GM21390 (cell line): ENCODE measurements around the gene OBSCN.

Source experiments
- ATAC-seq: cut with Tn5 transposase; IDR thresholded peaks from one replicate; pipeline ENCODE4 v1.9.1; 2021; ENCODE audit not compliant: unreplicated experiment

Gene OBSCN

GRCh38 chr1:228350831-228351781, 143.3 kb downstream of the OBSCN start:
- ATAC-seq, result no peak

DNA sequence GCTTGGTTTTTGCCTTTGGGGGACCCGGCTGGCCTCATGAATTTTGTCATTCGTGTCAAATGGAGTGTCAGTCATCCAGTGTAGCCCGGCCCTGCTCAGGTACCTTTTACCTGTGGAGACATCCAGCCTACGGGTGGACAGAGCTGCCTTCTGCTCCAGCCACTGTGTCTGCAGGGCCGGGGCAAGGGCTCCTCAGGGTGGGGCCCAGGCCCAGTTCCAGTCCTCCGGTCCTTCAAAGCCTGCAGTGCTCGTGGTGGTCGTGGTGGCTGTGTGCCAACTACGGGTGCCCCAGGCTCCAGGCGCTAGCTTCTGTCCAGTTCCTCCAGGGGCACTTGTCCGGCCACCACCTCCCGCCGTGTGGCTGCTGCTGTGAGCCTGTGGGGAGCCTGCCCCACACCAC, 144.0 kb downstream of the OBSCN start:
- ATAC-seq, result no peak

DNA sequence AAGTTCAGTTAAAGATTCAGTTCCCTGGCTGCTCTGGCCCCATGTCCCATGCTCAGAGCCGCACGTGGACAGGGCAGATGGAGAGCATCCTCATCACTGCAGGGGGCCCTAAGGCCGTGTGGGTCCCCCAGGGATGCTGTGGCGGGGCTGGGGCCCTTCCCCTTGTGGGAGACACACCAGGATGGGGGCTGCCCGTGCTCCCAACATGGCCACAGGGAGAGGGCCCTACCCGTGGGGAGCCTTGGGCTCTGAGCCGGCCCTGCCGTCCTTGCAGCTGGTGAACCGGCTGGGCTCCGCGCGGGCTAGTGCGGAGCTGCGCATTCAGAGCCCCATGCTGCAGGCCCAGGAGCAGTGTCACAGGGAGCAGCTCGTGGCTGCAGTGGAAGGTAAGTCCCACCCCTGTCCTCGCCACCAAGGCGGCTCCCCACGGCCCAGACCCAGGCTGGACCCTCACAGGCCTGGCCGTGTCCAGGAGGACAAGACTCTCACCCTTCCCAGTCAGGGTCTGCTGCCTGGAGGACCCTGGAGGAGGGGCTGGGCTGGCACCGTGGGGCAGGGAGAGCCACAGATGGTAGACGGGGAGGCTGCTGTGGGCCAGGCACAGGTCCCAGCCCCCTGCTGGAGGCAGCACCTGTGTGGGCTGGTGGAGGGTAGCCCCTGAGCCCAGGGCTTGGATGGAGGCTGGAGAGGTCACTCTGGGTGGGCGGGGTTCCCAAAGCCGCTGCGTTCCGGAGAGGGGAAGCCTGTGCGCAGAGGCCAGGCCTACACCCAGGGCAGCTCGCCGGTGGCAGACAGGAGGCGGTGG, 145.0 kb downstream of the OBSCN start:
- ATAC-seq, result no peak

DNA sequence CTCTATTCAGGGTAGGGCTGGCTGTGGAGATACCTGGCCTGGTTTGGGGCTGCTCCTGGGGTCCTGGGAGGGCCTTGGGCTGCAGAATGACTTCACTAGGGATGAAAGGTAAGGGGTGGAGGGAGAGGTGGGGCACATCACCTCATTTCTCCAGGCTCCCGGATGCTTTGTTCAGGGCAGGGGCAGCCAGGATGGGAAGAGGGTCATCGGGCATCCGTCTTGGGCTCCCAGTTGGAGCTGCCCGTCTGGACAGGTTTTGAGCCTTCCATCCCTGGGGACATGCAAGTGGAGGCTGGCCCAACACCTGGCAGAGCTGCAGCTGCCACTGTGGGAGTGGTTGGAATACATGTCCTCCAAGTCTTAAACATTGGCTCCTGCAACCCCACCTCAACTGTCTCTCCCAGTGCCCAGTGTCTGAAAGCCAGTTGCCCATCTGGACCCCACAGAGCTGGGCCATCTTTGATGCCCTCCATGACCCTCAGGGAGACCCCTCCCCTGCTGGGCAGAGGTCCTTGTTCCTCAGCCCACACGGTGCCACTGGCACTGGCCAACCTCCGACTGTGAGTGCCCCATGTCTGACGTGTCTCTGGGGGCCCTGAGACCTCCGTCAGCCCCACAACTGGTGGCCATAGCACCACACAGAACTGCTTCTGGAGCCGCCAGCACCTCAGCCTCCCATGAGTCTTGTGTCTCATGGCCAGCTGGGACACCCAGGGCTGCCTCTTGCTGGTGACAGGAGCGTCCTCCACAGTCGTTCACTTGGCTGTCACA, 145.9 kb downstream of the OBSCN start:
- no peak for ATAC-seq

- ATAC-seq, result no peak
Observed at GRCh38 chr1:228354390-228355320, 146.8 kb downstream of the OBSCN start.

DNA sequence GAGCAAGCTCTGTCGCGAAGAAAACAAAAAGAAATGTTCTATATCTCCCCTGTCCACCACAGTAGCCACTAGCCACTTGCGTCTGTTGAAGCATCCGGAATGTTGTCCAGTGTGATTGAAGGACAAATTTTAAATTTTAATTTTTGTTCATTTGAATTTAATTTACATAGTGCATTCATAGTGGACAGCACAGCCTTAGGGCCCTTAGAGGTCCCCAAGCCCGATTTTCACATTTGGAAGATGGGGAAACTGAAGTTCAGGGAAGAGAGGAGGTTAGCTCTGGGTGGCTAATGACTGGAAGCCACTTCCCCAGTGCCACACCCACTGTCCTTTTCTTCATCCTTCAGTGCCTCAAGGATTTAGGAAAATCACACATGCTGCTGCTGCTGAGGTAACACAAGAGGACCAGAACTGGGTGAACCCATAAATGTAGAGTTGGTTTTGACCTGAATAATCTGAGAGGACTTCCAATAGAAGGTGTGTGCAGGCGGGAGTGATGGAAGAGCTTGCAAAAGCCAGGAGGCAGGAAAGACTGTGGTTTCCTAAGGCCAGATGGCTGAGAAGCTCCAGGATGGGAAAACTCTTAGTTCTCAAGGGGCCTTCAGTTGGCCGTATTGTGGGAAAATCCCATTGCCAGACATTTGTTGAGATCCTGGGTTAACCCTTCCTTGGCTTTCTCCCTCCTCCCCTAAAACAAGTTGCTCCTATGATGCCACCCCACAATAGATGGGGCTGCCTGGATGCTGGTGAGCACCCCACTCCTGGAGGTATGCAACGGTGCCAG, 149.2 kb downstream of the OBSCN start:
- no peak for ATAC-seq

DNA sequence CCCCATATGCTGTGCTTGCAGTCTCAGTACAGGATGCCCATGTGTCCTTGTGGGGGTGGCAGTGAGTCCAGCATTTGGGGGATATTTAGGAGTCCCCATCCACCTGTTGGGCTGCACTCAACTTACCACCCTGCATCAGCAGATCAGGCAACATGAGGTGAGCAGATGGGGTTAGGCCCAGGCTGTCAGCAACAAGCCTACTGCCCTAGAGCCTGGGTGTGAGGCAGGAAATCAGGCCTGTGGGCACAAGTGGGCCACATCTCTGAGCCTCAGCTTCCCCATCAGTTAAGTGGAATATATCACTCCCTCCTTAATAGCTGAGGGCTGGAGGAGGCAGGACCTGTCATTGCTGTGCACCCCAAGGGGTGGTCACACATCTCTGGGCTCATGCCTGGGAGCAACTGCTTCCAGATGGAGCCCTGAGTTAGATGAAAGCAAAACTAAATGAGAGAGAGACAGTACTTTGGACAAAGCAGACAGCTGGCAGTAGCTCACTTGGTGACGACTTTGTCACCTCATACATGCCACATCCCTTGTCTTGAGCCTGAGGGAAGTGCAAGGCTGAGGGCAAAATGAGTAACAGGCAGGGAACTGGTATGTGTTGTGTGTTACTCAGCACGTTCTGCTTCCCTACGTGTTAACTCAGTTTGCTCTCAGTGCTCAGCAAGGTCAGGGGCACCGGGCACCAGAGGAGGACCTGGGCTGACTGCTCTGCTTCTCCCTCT, 150.4 kb downstream of the OBSCN start:
- no peak for ATAC-seq

DNA sequence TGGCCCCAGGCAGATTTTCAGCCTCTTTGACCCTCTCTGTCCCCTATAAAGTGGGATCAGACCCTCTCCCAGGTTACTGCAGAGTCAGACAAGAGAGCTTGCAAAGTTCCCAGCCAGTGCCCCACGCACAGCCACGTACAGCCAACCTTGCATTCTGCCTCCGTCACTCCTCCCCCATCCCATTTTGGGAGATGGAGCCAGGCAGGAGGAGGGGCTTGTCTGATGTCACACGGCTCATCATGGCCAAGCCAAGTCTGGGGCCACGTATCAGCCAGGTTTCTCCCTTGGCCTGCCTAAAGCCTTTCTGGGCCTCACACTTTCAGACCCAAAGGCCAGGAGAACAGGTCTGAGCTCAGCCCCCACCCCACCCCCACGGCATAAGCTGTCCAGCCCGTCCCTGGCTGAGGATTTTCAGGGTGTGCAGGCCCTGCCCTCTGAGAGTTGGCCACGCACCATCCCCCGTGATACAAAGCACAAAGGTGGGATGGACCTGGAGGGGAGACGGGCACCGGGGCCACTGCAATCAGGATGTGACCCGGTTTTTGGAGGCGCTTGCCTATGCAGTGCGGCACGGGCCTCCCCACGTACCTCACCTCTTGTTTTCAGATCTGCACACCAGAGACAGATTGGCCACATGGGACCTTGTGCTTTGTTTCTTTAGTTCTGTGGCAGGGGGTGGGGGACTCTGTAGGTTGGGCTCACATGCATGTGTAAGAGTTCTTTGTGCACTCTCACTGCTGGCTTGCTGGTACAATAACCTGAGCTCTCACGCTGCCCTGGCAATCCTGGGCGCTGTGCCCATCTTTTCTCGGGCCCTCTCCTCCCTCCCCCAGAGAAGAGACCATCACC, 151.1 kb downstream of the OBSCN start:
- ATAC-seq, result no peak

GRCh38 chr1:228359613-228360532, 152.0 kb downstream of the OBSCN start:
- ATAC-seq, result no peak

GRCh38 chr1:228360533-228361313, 152.9 kb downstream of the OBSCN start:
- no peak for ATAC-seq

DNA sequence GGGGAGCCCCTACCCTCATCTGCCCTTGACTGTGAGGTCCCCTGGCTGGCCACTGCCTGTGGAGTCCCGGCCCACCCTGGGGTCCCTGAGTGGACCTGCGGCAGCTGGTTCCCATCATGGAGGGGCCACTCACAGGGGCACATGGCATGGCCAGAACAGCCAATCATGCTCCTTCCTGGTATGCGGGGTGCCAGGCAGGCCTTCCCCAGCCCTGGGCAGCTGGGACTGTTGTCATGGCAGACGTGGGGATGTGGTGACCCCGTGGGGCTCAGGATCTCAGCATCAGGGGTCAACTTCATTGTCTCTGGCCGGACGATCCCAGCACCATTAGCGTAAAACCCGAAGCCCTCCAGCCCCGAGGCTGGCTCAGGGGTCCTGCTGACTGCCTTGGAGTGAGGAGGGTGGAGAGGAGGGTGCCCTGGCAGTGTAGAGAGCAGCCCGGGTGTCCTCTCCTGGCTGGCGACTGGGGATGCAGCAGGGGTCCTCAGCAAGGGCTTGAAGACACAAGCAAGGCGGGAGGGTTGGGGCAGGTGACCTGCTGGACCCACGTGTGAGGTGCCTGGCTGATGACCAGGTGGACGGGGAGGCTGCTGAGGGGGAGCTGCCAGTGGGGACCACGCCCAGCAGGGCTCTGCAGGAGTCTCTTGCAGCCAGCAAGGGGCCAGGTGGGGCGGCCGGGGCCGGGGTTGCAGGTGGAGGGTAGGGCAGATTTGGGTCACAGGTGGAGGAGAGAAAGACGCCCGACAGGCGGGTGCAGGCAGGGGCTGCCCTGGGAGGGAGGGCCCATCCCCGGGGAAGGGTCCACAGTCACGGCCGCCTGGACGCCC, 153.7 kb downstream of the OBSCN start:
- no peak for ATAC-seq

DNA sequence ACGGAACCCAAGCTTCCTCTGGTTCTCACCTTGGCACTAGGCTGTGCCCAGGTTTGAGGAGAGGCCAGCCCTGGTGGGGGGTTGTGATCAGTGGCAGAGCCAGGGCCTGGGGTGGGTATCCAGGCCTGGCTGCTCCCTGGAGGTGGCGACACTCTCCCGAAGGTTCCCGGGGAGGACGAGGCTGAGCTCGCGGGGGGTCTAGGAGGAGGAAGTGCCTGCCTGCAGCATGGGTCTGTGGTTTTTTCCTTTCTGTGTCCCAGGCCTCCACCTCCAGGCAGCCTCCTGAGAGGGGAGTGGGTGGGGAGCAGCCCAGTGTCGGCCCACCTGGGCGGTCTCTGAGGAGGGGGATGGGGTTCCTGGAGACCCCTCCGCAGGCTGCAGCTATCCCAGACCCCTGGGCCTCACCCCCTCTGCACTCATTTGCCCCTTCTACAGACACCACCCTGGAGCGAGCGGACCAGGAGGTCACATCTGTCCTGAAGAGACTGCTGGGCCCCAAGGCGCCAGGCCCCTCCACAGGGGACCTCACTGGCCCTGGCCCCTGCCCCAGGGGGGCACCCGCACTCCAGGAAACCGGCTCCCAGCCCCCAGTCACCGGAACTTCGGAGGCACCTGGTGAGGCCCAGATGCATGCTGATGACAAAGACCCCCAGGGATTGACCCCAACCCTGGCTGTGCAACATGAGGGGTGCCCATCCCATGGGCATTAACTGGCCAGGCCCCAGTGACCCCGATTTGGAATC, 154.5 kb downstream of the OBSCN start:
- no peak for ATAC-seq

DNA sequence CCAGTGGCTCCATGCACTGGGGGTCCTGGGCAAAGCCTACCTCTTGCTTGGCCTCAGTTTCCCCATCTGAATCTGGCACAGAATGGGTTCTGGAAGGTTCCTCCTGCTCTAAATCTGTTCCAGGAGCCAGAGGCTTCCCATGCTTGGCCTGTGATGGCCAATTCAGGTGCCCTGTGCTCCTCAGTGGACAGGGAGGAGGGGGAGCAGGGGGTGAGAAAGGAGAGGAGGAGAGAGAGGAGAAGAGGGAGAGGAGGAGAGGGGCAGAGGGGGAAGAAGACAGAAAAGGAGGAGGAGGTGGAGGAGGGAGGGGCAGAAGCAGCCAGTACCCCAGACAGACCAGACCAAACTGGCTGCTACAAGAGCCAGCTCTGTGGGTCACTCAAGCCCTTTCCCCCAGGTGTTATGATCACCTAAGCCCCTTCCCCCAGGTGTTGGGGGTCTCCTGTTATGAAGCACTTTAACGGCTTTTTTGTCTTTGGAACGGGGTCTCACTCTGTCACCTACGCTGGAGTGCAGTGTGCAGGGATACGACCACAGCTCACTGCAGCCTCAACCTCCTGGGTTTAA, 155.1 kb downstream of the OBSCN start:
- ATAC-seq, result no peak

GRCh38 chr1:228363686-228364067, 155.8 kb downstream of the OBSCN start:
- no peak for ATAC-seq
